OCI-LY7 (cell line): ENCODE results near the gene UBXN6. TPM values are rescaled to one million over a fixed set of nuclear protein-coding genes. Genes with fewer than 3 reads are reported as not detected.

Experiments used
- BruUV-seq: library from RNA; stranded (reverse); fragments of 400-500 nt; replicated peaks from 2 replicates; lab custom pipeline; 2021; lab: Mats Ljungman, UMichigan
- CTCF ChIA-PET: fragments of 300-600 bp; sonication (Branson Sonifier 250); formaldehyde crosslinking; loops from one replicate; lab custom pipeline; 2022; ENCODE audit warnings: antibody characterized with exemption; ENCODE audit not compliant: unreplicated experiment; lab: Charles Lee
- POLR2A ChIA-PET: fragments of 300-600 bp; sonication (Branson Sonifier 250); formaldehyde crosslinking; loops from one replicate; lab custom pipeline; 2022; ENCODE audit warnings: antibody characterized with exemption; lab: Charles Lee
- DNase-seq: peaks from one replicate; pipeline ENCODE4 v3.0.0-alpha.2; 2015; ENCODE audit warnings: low spot score
- H2AFZ ChIP-seq: fragments of 200-600 bp; sonication (generic), shearing (Covaris generic); 2 replicates; pipeline ENCODE4 v1.6.1; 2014; ENCODE audit warnings: mild to moderate bottlenecking, antibody characterized with exemption, low read length, moderate library complexity
- H3K27ac ChIP-seq: fragments of 200-600 bp; sonication (generic); 2 replicates; pipeline ENCODE4 v1.5.1; 2014; ENCODE audit warnings: mixed run types, low read depth, mild to moderate bottlenecking, moderate library complexity, low read length, inconsistent platforms; ENCODE audit not compliant: poor library complexity, severe bottlenecking
- H3K36me3 ChIP-seq: fragments of 200-600 bp; sonication (generic); 2 replicates; pipeline ENCODE4 v1.6.1; 2014; ENCODE audit warnings: mild to moderate bottlenecking, antibody characterized with exemption, low read length, moderate library complexity, mixed read lengths; ENCODE audit not compliant: insufficient read depth
- H3K4me1 ChIP-seq: fragments of 200-600 bp; sonication (generic); 2 replicates; pipeline ENCODE4 v1.5.1; 2014; ENCODE audit warnings: mild to moderate bottlenecking, low read length; ENCODE audit not compliant: insufficient read depth, poor library complexity, severe bottlenecking
- H3K4me2 ChIP-seq: fragments of 200-600 bp; sonication (generic); 2 replicates; pipeline ENCODE4 v1.6.1; 2014; ENCODE audit warnings: mild to moderate bottlenecking, low read length
- H3K4me3 ChIP-seq: fragments of 200-600 bp; sonication (generic); 2 replicates; pipeline ENCODE4 v1.5.1; 2014; ENCODE audit warnings: mild to moderate bottlenecking, low read depth, low read length; ENCODE audit not compliant: poor library complexity, severe bottlenecking
- H3K79me2 ChIP-seq: fragments of 200-600 bp; sonication (generic); 2 replicates; pipeline ENCODE4 v1.6.1; 2016; ENCODE audit warnings: low read depth, mild to moderate bottlenecking, low read length, moderate library complexity, mixed read lengths; ENCODE audit not compliant: insufficient read depth
- H3K9me2 ChIP-seq: fragments of 200-600 bp; sonication (generic); 2 replicates; pipeline ENCODE4 v1.6.1; 2016; ENCODE audit warnings: mild to moderate bottlenecking, low read length, mixed read lengths; ENCODE audit not compliant: insufficient read depth
- H3K9me3 ChIP-seq: fragments of 200-600 bp; sonication (generic); 2 replicates; pipeline ENCODE4 v1.6.1; 2014; ENCODE audit warnings: mild to moderate bottlenecking, mixed run types, low read length, mixed read lengths
- H4K20me1 ChIP-seq: fragments of 200-600 bp; sonication (generic); 2 replicates; pipeline ENCODE4 v1.6.1; 2014; ENCODE audit warnings: mild to moderate bottlenecking, antibody characterized with exemption, low read length, moderate library complexity, mixed read lengths; ENCODE audit not compliant: insufficient read depth
- CTCF ChIP-seq: fragments of 200-600 bp; sonication (generic); conservative IDR thresholded peaks from 2 replicates; pipeline ENCODE4 v1.5.1; 2014; ENCODE audit warnings: mild to moderate bottlenecking, antibody characterized with exemption, low read length, moderate library complexity, mixed read lengths
- EZH2phosphoT487 ChIP-seq: fragments of 200-600 bp; sonication (generic); IDR thresholded peaks from 2 replicates; pipeline ENCODE4 v1.6.1; 2018; ENCODE audit warnings: low read depth, borderline replicate concordance, mild to moderate bottlenecking, mixed run types, antibody characterized with exemption, low read length, moderate library complexity, mixed read lengths
- intact Hi-C: fragments of 100-400 bp; cut with micrococcal nuclease; formaldehyde crosslinking; loops from one replicate; pipeline ENCODE4 v1.10.0; 2022; ENCODE audit not compliant: unreplicated experiment
- total RNA-seq, 2 experiments: library from RNA; depleted of rRNA in 1 of 2; stranded (reverse); fragments of >200 nt in 1 of 2; shearing (Covaris generic) in 1 of 2; gene quantifications; 2 replicates each; pipeline ENCODE4 v1.2.3, GENCODE V29; 2014 to 2022

UBXN6 gene
- total RNA-seq, 2 experiments from 2014 or later = 43.5 to 57.0 TPM

- H3K36me3 ChIP-seq = peaks cover 76% of the 10 kb centered on the region
- no peaks in the 10 kb centered on the region for H3K4me1 ChIP-seq
- BruUV-seq = no TSS peak
- no peaks in the 10 kb centered on the region for H3K79me2 ChIP-seq
- H3K4me3 ChIP-seq = no peak overlapping the region
- no peak overlapping the region for H3K4me2 ChIP-seq
- H3K9me2 ChIP-seq = no peaks in the 10 kb centered on the region
- H2AFZ ChIP-seq = no peak overlapping the region
- intact Hi-C loops = no loop called here
- no peaks in the 10 kb centered on the region for H3K9me3 ChIP-seq
- no peak for DNase-seq
- no peak overlapping the region for H3K27ac ChIP-seq
- CTCF ChIA-PET = no interaction called here
- POLR2A ChIA-PET = no interaction called here
- TF ChIP-seq EZH2phosphoT487 (no peak), CTCF (no peak)
- no peaks in the 10 kb centered on the region for H4K20me1 ChIP-seq
These were observed 35.7 kb upstream of the UBXN6 start for GRCh38 chr19:4493104-4493928.

GRCh38 chr19:4492337-4493103 is 34.9 kb upstream of the UBXN6 start:
- POLR2A ChIA-PET = no interaction called here
- CTCF ChIA-PET = no interaction called here

More at GRCh38 chr19:4492337-4493103, 34.9 kb upstream of the UBXN6 start:
- BruUV-seq = no TSS peak
- no peaks in the 10 kb centered on the region for H3K9me2 ChIP-seq
- no peaks in the 10 kb centered on the region for H3K4me1 ChIP-seq
- H2AFZ ChIP-seq = no peak overlapping the region
- H3K27ac ChIP-seq = no peak overlapping the region
- DNase-seq = no peak
- H3K79me2 ChIP-seq = no peaks in the 10 kb centered on the region
- H3K9me3 ChIP-seq = no peaks in the 10 kb centered on the region
- TF ChIP-seq EZH2phosphoT487 (no peak), CTCF (no peak)
- no peak overlapping the region for H3K4me3 ChIP-seq
- no peak overlapping the region for H3K4me2 ChIP-seq
- intact Hi-C loops = no loop called here
- no peaks in the 10 kb centered on the region for H4K20me1 ChIP-seq
- peaks cover 72% of the 10 kb centered on the region for H3K36me3 ChIP-seq
